Measurements from ENCODE around the gene TRDN.
"Not testable (repeated sequence)": the region's sequence is repeated elsewhere in the genome, so short reads cannot be mapped to it uniquely, and the experiment has no call there.

Gene TRDN

DNA sequence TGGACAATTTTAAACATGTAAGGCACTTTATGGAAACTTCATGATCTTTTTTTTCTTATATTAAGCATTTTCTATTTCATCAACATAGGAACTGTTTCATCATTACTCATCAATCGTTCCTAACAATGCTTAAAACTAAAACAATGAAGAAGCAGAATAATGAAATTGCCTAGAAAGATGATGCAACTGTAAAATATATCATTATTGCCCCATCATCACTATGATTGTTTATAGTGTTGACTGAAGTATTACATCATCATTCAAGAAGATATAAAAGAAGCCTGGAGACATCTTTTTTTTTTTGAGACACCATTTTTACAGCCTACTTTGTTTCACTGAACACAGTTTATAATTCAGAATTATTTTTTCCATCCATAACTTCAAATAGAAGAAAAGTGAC is 147.2 kb downstream of the TRDN start:
- no peak for DNase-seq

DNA sequence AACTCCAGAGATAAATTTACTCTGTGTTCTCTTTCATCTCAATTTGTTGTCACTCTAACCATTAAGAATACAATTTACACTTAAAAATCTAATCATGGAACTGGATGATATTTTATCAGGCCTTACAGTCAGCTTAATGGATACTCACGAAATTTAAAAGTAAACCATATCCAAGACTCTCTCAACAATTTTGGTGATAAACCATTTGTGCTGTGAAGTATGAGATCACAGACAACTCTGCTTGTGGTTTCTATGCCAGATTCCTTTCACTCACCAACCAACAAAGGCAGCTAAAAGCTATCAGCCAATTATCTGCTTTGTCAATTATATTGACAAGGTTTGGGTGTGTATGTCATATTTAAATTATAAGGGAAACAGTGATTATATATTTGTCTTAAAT is 155.8 kb downstream of the TRDN start:
- DNase-seq = no peak

DNA sequence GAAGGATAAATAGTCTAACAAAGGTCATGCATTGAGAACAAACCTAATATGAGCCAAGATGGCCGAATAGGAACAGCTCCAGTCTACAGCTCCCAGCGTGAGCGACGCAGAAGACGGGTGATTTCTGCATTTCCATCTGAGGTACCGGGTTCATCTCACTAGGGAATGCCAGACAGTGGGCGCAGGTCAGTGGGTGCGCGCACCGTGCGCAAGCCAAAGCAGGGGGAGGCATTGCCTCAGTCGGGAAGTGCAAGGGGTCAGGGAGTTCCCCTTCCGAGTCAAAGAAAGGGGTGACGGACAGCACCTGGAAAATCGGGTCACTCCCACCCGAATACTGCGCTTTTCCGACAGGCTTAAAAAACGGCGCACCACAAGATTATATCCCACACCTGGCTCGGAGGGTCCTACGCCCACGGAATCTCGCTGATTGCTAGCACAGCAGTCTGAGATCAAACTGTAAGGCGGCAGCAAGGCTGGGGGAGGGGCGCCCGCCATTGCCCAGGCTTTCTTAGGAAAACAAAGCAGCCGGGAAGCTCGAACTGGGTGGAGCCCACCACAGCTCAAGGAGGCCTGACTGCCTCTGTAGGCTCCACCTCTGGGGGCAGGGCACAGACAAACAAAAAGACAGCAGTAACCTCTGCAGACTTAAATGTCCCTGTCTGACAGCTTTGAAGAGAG is 164.6 kb downstream of the TRDN start:
- DNase-seq = not testable (repeated sequence)

DNA sequence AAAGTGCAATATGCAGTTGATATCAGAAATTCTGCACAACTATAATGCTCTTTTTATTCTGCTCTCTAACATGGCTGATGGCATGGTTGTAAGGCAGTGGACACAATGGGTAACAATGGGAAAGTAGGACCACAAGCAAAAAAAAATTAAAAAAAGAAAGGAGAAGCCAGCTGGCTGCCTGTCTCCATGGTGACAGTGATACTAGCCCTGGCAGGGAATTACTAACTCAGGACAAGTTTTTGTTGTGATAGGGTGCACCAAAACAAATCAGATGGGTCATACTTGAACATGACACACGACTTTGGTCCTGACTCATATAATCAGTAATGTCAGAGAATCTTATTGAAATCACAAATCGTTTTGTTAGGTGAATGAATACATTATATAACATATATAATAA is 169.4 kb downstream of the TRDN start:
- DNase-seq = no peak

DNA sequence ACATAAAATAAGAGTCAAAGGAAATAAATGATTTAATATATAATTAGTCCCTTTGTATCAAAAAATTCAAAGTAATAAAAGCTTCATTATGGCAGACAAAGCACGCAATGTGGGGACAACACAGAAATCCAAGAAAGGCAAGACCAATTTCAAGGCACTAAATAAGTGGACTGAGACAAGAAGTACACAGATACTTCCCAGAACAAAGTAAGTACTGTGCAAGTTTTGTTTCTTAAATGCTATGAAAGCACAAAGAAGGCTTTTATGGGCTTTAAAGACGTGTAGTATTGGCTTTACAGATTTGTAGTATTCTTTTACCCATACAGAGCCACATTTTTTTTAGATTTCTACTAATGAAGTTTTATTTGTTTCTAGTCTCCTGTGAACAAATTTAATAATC is 174.6 kb downstream of the TRDN start:
- no peak for DNase-seq

DNA sequence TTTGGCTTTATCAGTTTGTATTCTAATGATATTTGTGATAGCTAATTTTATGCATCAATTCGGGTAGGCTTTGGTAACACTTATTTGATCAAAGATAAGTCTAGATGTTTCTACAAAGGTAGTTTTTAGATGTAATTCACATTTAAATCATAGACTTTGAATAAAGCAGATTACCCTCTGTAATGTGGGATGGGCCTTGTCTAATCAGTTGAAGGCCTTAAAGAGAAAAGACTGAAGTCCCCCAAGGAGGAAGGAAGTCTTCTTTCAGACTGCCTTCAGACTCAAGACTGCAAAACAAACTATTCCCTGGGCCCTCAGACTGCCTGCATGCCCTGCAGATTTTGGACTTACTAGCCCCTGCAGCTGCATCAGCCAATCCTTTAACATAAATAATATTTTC is 178.5 kb downstream of the TRDN start:
- DNase-seq = no peak

DNA sequence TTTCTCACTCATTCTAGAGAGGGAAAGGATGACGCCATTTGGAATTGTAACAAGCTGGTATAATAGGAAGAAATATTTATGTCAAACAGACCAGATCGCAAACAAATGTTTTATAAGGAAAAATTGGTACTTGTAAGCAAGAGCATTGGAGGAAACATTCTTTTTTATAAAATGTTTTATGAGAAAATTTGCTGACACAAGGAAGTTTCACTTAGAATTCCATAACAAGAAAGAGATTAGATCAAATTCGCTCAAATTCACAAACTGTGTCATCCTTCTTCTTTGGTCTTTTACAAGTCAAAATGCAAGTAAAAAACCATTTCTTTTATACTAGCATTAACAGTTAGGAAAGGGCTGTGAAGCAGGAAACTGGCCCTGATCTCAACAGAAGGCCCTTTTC is 179.9 kb downstream of the TRDN start:
- no peak for DNase-seq

DNA sequence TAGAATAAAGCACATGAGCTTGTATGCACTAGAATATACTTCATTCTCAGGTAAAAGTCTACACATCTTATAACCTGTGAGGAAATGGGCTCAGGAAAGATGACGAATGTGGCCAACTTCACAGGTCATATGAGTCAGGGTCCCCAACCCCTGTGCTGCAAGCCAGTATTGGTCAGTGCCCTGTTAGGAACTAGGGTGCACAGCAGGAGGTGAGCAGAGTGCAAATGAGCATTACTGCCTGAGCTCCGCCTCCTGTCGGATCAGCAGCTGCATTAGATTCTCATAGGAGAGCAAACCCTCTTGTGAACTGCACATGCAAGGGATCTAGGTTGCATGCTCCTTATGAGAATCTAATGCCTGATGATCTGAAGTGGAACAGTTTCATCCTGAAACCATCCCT is 182.3 kb downstream of the TRDN start:
- no peak for DNase-seq

DNA sequence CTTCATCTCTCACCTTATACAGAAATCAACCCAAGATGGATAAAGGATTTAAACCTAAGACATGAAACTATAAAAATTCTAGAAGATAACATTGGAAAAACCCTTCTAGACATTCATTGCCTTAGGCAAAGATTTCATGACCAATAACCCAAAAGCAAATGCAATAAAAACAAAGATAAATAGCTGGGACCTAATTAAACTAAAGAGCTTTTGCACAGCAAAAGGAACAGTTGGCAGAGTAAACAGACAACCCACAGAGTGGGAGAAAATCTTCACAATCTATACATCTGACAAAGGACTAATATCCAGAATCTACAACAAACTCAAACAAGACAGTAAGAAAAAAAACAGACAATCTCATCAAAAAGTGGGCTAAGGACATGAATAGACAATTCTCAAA is 183.7 kb downstream of the TRDN start:
- DNase-seq = not testable (repeated sequence)

DNA sequence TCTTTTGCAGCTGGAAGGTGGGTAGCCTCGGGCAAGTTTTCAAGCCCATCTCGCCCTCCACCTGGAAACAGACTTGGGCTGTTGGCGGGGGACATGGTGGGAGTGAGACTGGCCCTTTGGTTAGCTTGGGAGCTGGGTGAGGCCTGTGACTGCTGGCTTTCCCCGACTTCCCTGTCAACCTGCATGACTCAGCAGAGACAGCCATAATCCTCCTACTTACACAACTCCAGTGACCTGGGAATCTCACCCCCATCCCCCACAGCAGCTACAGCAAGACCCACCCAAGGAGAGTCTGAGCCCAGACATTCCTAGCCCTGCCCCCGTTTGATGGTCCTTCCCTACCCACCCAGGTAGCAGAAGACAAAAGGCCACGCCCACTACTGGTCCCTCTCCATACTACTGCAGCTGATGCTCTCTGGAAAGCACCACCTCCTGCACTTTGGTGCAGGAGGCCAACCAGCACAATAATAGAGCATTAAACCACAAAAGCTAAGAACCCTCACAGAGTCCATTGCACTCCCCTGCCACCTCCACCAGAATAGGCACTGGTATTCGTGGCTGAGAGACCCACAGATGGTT is 188.4 kb downstream of the TRDN start:
- DNase-seq = no peak

DNA sequence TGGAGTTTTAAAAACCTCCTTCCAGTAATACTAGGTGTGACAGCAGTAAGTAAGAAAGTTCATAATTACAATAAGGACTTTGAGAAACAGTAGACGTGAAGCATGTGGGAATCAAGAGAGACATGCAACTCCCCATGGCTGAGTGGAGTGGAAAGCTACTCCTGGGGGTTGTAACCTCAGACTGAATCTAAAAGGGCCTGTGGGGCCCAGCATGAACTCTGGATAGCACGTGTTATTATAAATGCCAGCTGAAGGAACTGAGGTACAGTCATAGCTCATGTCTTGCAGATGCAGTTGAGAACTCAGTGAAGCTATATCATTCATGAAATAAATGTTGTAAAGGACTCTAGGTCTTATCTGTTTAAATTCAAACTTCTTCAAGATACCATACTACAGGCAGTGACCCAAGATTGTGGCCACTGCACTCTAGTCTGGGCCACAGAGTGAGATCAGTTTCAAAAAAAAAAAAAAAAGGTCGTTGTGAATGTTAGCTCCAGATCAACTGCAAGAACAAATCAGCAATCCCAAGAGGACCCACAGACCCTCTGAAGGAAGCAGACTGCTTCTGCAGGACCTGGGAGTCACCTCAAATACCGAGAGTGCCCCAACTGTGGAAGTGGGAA is 189.3 kb downstream of the TRDN start:
- no peak for DNase-seq

DNA sequence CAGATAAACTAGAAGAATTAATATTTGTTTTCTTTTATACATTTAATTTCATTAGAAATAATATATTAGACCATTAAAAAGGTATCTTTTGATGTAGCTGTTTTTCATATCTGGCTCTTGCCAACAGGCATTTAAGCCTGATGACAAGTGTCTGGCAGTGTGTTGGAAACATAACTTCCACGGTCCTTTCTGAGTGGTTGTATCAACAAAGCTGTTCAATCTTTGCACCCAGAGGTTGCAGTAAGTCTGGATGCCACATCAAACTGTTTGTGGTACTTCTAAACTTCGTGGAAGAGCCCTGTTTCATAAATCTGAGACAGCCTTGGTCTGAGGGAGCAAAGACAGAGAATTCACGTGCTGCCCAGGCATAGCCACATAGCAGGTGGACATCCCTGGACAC is 197.4 kb downstream of the TRDN start:
- DNase-seq = no peak

DNA sequence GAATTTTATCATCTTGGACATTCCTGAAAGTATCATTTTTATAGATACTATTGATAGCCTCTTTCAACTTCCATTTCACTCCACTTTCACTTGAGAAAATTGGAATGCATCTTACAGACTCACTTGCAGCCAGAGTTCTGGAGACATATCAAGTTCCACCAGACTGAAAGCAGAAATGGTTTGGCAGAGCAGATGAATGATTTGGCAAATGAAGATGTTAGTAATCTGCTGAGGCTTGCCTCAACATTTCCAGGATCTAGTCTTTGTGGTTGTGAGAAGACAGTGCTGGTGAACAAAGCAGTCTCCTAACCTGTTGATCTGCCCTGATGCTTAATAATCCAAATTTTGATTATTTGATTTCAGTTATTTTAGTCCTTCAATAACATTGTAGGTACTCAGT is 202.6 kb downstream of the TRDN start:
- no peak for DNase-seq

DNA sequence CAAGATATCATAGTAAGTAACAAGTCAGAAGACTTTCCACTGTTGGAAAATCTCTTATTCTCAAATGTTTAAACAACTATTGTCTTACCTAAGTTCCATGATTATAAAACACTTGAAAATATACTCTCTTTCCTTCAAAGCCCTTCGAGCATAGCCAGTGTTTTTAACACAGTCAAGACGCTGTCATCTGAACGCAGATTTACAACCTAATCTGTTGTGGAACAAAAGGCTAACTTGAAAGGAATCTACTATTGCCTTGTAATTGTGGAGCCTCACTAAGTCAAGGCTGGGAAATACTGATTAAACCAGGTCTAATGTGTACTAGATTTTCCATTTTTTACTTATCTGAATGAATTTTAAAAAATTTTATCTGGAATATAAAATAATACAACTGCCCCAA is 205.8 kb downstream of the TRDN start:
- DNase-seq = no peak

DNA sequence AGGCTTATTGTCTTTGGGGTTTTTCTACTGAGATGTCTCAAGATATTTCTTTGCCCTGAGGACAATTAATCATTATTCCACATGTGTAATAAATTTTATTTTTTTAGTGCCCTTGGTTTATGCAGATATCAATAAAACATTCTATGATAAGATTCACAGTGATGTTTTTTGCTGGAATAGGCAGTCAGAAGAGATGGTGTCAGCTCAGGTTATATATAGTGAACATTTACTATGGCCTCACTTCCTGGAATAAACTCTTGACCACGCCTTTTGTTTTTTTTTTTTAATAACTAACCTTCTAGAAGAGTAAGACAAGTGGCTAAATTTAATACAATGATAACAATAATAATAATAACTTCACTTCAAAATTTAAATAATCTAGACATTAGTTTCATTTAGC is 209.7 kb downstream of the TRDN start:
- no peak for DNase-seq

DNA sequence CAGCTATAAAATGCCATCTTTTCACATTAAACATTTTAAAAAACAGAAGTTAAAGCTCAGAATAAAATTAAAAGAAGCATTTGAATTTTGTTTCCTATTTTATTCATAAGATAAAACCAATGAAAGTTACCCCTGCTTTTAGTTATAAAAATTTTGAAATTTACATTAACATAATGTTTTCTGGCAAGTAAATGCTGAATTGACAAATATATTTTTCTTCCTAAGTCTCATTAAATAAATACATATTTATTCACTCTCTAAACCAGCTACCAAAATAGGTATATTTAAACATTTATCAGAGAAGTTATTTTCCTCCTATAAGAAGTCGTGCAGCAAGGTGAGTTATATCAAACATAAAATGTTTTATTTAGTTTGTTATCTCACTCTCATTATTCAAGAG is 213.6 kb downstream of the TRDN start:
- no peak for DNase-seq

DNA sequence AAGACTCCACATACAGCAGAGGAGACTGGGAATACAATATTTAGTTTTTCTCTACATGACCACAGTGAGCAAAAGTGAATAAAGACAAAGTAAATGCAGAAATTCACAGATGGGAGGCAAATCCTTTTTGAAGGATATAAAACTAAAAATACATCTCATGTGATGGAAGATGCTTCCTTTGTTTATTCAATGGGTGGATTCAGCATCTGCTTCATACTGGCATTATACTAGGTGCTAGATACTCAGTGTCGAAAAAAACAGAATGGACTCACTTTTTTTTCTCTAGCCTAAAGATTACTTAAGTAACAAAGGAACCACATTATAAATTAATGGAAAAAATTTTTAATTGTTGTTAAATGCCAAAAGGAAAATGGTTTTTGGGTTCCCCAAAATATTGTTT is 216.2 kb downstream of the TRDN start:
- DNase-seq = no peak

DNA sequence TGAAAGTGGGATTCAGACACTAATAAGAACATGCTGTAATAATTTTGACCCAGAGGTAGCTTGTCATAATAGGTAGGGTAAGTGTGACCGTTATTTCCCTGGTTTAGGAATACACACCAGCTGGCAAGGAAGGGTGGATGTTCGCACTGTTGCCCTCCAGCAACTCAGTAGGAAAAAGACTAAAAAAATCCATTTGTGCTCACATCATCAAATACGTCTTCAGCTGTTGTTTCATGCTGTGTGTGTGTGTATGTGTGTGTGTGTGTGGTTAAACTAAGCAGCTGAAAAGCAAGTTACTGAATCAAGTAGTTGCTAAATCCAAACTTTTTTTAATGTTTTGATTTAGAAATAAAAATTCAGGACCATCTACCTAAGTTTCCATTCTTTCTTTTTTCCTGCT is 218.7 kb downstream of the TRDN start:
- DNase-seq = no peak

DNA sequence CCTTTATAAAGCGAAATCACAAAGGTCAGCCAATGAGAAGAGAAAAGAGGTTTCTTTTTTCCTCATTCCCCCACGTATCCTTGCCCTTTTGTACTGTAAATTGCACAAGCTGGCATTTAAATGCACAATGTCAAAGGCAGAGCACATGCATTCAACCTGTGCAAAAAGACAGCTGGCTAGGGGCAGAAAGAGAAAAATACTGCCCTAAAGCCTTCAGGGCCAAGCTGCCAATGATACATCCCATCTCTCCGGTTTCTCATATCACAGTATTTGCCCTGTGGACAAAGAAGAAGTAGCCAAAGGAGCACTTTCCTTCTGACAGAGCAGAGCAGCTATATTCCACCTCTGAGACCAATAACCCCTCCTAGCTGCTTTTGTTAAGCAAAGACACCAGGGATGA is 219.2 kb downstream of the TRDN start:
- DNase-seq = no peak

DNA sequence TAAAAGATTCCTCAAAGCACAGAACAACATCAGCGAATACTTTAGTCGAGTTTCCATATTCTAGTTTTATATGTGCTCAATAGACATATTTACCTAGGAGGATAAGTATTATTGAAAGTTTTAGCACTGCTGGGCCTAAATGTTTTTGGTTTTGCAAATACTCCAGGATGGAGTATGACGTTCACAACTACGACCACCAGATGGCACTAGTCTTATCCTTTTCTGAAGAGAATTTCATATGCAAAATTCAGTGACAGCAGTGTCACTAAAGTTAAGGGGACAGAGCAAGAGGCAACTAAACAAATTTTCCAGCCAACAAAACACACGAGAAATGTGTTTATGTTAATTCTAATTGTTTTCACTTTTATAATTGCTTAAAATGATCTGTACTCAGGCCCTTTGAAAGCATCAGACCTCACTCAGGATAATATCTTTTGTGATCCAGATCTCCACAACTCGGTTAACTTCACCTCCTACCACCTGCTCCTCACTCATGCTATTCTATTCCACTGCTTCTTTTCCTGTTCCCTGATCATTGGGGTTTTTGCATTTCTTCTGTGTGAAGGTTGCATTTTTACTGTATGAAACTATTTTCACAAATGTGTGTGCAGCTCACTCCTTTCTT is 220.8 kb downstream of the TRDN start:
- DNase-seq = peak; percentile 54

DNA sequence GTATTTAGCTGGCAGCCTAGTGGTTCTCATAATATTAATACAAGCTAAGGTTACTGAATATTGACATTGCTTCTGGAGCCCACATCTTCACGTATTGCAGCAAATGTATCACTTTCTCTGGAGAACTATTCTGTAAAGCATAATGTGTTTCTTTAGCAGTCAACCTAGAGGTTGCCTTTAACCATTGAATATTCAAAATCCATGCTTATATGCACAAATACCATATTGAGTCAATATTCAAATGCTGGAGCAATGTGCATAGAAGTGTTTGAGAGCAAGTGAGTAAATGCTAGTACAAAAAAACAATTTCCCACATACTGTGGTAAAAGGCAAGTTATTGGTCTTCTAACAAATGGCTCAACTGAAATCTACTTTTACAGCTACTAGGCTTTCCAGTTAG is 231.8 kb downstream of the TRDN start:
- no peak for DNase-seq

DNA sequence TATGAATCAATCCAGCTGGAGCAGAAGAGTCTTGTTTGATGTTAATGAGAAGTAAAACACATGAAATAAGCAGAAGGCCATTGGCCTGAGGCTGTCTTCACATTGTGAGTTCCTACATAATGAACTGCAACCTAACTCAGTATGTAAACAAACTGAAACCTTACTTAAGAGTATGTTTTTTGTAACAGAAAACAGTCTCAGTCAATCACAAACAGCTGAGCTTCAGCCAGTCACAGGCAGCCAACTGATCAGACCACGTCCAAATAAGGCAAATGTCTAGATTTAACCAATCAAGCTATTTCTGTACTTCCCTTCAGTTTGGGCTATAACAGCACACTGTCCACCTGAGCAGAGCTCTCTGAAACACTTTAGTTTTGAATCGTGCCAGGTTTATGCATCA is 234.7 kb downstream of the TRDN start:
- no peak for DNase-seq

DNA sequence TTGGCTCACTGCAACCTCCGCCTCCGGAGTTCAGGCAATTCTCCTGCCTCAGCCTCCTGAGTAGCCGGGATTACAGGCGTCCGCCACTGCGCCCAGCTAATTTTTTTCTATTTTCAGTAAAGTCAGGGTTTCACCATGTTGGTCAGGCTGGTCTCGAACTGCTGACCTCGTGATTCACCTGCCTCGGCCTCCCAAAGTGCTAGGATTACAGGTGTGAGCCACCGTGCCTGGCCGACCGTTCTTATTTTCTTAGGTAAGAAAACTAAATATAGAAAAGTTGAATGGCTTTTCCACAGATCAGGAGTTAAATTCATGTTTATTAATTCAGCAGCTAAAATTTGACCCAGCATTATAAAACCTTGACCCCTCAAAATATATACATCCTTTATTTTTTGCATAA is 238.7 kb downstream of the TRDN start:
- no peak for DNase-seq

DNA sequence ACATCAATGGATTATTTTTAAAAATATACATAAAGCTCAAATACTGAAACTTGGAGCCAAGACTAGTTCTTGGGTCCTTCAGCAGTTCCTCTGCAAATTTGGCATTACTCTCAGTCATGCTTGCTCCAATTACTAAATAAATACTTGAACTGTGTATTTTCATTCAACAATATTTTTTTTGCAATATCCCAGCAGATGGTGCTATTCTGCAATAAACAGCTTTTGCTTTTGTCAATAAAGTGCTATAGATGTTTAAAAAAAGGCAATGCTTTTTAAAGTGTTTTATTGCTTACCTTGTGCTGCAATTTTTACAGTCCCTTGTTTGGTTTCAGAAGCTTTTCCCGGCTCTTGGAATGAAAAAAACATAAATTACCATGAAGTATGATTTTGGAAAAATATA is 243.4 kb downstream of the TRDN start:
- DNase-seq = no peak

All from fibroblast of skin of scalp (primary cell).